GM15510 (cell line): Measurements from ENCODE around the gene FGF10.

ENCODE experiments used
- POLR2A ChIP-seq: IDR thresholded peaks from 3 replicates; pipeline ENCODE4 v1.6.1; 2011; ENCODE audit warnings: borderline replicate concordance; ENCODE audit not compliant: insufficient read length; ENCODE audit errors: extremely low read depth

The FGF10 gene

DNA sequence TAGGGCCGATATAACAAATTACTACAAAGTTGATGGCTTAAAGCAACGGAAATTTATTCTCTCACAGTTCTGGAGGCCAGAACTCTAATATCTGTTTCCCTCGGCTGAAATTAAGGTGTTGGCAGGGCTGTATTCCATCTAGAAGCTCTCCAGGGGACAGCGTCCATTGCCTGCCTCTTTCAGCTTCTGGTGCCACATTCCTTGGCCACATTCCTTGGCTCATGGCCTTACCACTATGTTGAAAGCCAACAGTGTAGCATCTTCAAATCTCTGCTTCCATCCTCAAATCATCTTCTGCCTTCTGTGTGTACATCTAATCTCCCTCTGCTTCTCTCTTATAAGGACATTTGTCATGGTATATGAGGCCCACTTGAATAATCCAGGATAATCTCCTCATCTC, 17.2 kb downstream of the FGF10 start:
- no peak for TF ChIP-seq POLR2A

GRCh38 chr5:44367203-44367602, 22.0 kb downstream of the FGF10 start:
- no peak for TF ChIP-seq POLR2A

DNA sequence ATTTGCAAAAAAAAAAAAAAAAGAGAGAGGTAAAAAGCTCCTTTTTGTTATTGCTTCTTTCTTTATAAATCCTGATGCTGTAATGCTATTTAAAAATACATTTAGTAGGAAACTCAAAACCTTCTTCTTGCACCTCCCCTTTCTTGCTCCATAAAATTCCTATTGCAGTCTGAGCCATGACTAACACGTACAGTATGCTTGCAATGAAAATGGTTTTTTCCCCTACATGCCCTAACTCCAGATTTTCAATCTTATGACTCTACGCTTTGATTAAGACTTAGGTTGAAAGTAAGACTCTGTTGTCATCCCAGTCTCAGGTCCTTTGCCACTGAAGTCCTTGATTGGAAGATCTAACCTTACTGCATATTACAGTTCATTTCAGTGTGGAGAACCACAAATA, 23.9 kb downstream of the FGF10 start:
- TF ChIP-seq POLR2A, result no peak

DNA sequence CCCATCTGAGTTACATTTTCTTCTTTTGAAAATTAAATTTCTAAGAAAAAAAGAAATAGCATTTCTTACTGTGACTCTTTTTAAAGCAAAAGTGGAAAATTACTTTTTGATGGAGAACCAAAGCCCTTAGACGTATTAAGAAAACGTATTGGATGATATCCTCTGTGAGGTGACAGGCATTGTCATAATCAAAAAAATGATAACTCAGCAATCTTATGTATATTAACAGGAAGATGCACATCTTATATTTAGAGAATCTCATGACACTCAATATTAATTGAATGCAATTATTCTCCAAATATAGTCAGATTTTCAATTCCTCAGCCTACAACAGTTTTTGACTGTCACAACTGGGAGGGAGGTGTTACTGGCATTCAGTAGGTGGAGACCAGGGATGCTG, 25.1 kb downstream of the FGF10 start:
- no peak for TF ChIP-seq POLR2A

DNA sequence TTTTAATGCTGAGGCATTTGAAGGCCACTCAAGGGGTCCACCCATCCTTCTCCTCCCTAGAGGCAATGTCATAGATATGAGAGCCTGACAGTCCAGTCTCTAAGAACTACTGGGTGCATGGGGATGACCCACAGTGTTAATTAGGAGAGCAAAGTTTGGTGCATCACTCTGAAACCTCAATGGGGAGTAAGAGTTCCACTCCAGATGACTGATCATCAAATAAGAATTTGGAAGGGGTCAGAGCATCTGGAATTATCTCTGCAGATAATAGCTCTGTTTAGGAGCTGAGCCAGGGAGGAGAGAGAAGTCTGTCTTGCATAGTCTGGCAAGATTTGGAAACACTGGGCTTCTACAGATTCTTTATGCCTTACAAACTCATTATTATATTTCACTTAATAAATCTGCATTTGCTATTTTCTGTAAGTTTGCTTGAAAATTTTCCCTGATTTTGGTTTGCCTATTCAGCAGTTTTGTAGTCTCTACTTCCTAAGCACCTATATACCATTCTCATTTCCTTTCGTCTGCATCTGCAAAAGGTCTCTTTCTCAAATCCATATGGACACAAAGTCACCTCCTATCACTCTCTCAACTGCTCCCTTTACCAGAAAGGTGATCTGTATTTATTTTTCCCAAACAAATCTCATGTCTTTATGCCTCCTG, 27.7 kb downstream of the FGF10 start:
- no peak for TF ChIP-seq POLR2A

DNA sequence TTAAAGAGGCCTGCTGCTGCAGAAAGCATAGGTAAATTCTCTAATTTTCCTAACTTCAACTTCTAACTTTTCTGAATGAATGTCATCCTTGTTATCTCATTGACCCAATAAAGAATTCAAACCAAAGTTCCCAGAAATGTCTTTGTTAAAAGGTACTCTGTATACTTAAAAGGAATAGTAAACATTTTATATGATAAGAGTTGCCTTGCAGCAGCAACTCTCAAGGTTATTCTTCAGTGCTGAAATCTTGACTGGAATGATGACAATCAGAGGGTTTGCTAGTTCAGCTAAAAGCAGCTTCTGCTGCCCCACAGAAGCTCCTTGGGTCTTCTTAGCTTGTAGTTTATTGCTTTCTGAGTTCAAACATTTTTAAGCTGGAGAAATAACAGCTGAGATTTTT, 28.3 kb downstream of the FGF10 start:
- no peak for TF ChIP-seq POLR2A

DNA sequence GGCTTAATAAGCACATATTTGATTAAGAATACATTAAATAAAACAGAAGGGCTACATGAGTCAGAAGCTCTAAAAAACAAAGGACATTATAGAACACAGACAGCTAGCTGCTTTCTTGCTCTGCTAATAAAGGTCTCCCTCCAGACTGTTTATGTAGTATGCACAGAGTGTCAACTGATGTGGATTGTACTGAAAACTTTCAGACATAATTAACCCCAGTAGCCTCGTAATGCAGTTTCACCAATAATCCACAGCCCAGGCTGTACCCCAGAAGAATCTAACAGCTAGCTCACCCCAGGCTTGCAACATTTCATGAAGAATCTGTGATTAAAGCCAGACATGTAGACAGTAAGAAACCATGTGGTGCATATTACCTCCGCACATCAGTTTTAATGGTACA, 30.8 kb downstream of the FGF10 start:
- no peak for TF ChIP-seq POLR2A

DNA sequence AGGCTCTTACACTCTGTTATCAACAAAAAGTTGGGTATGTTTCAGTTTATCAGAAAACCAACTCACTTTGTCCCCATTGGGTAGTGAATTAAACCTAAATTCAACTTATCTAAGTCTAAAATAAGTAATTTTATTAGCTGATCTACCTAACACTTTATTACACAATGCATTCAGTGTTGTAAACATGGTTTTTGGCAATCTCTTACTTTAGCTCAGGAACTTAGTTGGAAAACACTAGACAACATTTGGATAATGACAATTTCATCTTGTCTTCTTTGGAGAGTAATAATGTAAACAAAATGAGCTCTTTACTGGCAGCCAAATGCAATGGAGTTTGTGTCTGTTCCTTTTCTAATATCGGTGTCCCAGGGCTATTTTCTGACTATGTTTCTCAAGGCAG, 33.0 kb downstream of the FGF10 start:
- TF ChIP-seq POLR2A, result no peak

DNA sequence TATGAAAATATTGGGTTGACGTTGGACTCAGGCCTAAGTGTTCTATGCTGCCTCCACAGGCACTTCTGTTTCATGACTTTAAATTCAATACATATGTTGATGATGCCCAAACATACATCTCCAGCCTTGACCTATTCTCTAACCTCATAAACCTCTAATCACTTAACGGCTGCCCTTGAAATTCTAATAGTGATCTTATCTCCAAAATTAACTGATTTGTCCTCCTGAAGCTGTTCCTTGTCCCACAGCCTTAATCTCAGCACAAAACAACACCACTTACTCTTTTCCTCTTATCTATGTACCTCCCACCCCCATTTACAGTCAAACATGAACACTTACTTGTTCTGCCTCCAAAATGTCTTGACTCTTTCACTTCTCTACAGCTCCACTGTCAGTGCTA, 43.3 kb downstream of the FGF10 start:
- TF ChIP-seq POLR2A, result no peak

- no peak for TF ChIP-seq POLR2A
Observed at GRCh38 chr5:44336708-44337107, 52.5 kb downstream of the FGF10 start.

GRCh38 chr5:44334622-44335021, 54.6 kb downstream of the FGF10 start:
- TF ChIP-seq POLR2A, result no peak

DNA sequence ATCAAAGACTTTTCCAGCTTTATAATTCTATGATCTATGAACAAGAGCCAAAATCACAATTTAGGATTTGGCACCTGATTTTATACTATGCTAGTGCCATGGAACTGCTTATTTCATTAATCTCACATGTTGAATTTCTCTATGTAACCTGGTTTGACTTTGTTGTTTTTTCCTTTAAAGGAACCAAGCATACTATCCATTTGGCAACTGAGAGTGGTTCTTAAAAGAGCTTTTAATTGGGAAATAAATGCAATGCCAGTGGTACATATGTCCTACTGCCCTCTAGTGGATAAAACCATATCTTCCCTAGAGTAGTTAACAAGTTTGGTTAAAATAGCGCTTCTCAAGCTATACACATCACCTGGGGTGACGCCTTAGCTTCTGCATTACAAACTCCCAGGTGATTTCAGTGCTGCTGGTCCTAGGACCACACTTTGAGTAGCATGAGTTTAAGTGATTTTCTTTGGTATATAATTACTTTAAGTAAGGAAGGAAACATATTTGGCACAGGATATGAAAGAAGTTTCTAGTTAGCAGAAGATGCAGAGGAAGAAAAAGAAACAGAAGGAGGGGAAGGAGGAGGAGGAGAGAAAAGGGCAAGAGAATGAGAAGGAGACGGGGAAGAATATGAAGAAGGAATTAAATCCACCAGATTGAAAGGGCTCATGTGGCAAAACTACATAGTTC, 56.8 kb downstream of the FGF10 start:
- TF ChIP-seq POLR2A, result no peak

- no peak for TF ChIP-seq POLR2A
Observed at GRCh38 chr5:44331471-44332050, 57.7 kb downstream of the FGF10 start.

DNA sequence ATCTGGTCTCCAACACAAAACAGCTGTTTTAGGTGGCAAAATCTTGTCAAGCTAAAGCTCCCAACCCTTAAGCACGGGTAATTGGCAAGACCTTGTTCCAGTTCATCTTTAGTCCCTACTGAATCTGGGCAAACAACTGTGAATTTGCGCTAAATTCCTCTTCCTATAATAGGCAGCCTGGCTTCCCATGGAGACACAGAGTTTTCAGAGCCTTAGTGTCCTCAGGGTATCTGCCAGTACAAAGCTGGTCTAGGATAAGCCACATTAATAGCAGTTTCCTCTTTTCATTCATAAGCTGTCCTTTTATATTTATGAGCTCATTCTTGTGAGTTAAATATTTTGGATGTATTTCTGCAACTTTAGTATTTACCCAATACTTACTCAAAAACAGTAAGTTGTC, 59.5 kb downstream of the FGF10 start:
- no peak for TF ChIP-seq POLR2A

GRCh38 chr5:44321144-44321725, 68.0 kb downstream of the FGF10 start:
- no peak for TF ChIP-seq POLR2A

GRCh38 chr5:44320188-44320587, 69.0 kb downstream of the FGF10 start:
- TF ChIP-seq POLR2A, result no peak
